TTC549 (cell line): Measurements from ENCODE around the gene POLR2J3.
"Not testable (repeated sequence)": the region's sequence is repeated elsewhere in the genome, so short reads cannot be mapped to it uniquely, and the experiment has no call there.

ENCODE experiments used
- FAIRE-seq: peaks from 2 replicates; lab custom pipeline; 2012; peaks lifted over from hg19 to GRCh38; lab: Jason Lieb, UNC

POLR2J3 gene

DNA sequence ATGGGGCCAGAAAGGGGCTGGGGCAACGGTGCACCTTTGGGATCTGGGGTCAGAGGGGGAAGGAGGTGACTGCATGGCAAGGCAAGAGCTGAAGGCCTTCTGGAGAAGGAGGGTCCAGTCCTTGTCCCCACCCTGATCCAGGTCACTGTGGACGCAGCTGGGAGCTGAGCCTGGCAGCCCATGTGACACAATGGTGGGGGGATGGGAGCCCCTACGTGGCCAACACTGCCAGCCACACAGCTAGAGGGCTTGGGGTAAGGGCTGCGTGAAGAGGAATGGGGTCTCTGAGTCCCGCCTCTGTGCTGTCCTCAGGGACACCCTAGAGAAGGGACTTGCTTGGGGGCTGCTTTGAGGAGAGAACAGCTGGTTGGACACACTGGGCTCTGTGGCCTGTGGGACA, 9.3 kb upstream of the POLR2J3 start:
- FAIRE-seq, result not testable (repeated sequence)

- FAIRE-seq, result not testable (repeated sequence)
Measured at GRCh38 chr7:102578486-102578885, 6.1 kb upstream of the POLR2J3 start.

DNA sequence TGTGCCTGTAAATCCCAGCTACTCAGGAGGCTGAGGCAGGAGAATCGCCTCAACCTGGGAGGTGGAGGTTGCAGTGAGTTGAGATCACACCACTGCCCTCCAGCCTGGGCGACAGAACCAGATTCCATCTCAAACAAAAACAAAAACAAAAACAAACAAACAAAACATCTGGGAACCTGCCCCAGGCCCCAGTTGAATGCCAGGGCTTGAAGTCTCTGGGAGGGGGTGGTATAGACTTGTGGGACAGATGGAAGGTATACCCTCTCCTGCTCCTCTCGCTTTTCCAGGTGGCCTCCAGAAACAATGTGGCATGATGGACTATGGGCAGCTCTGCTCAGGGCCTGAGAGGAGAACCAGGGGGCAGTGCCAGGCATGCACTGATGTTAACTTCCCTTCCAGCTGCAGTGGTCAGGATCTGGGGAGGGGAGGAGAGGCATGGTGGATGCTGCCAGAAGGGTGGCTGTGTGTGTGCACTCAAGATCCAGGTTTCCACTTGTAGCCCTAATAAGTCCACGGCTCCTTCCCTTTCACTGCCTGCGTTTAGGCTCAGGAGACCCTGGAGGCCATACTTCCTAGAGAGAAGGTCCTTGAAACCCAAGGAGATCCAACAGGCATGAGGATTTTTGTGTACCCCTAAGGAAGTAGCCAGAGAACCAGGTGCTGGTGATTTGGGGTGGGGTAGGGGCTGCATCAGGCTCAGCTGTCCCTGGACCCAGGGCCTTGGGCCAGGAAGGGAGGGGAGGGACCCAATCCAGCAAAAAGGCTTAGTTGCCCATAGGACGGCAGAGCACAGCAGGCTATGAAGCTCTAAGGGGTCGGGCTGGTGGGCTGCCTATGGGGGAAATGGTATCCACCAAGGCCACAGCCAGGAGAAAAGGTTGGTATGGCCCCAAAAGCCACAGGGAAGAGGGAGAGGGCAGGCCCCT, 5.2 kb upstream of the POLR2J3 start:
- FAIRE-seq, result not testable (repeated sequence)

GRCh38 chr7:102576363-102576762, 4.0 kb upstream of the POLR2J3 start:
- not testable (repeated sequence) for FAIRE-seq

- not testable (repeated sequence) for FAIRE-seq
Measured at GRCh38 chr7:102574607-102575006, 2.2 kb upstream of the POLR2J3 start.

GRCh38 chr7:102568620-102569019, 3.8 kb downstream of the POLR2J3 start:
- not testable (repeated sequence) for FAIRE-seq

DNA sequence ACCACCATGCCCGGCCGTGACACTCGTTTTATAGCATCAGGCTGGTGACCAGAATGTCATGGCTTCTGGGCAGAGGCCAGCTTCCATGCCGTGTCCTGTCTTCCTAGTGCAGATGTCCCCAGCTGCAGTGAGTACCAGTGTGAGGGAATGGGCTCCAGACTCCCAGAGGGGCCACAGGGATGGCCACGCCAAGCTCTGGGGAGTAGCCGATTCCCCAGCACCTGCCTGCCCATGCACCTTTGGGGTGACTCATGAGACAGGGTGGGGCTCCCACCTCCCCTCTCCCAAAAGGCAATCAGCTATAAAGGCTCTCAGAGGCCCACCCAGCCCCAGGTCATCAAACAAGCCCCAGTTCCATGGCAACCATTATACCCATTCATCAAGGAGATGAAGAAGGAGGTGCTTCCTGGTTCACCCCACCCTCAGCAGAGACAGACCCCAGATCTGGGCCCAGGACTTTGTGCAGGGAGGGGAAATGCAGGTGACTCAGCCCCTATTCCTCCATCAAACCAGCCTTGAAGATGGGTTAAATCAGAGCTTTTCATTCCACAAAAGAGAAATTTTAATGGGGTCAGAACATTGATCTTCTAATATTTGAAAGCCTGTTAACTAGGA, 21.5 kb downstream of the POLR2J3 start, which contains the start of gene SPDYE2:
Gene SPDYE2, plus strand, starts transcription at position 419 of the 615 bp plus-strand sequence. CDS start 2,030 bp downstream, outside the sequence.
- FAIRE-seq, result not testable (repeated sequence)

DNA sequence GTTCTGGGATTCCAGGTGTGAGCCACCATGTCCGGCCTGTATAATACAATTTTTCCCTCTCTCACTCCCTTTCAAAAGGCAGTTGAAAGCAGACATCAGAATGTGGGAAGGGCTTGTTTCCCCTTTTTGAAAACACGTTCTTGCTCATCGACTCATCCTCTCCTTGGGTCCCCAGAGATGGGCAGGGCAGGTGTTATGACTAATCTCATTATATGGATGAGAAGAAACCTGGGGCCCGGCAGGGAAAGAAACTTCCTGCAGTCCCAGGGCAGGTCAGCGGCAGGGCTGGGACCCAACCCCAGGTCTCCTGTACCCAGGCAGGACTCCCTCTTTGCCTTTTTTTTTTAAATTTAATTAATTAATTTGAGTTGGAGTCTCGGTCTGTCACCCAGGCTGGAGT, 26.0 kb downstream of the POLR2J3 start:
- not testable (repeated sequence) for FAIRE-seq

DNA sequence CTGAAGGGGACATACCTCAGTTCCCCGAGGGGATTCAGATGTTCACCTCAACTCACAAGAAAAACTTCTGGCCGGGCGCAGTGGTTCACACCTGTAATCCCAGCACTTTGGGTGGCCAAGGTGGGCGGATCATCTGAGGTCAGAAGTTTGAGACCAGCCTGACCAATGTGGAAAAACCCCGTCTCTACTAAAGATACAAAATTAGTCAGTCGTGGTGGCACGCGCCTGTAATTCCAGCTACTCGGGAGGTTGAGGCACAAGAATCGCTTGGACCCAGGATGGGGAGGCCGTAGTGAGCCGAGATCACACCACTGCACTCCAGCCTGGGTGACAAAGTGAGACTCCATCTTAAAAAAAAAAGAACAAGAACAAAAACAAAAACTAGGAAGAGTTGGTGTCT, 27.1 kb downstream of the POLR2J3 start:
- not testable (repeated sequence) for FAIRE-seq

DNA sequence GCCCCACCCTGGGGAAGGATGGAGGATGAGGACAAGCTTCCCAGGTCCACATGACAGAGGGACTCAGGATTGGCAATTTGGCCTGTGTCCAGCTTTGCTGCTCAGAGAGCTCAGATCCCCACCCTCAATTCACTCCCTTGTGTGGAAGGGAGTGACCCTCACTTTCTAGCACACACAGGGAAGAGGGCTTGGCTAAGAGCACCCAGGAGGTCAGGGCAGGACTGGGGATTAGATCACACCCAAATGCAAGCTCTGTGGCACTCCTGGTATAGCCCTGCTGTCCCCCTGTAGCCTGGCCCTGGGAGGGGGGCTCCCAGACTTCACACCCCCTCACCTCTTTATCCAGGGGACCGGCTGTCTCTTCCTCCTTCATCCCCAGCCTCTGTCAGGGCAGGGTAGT, 28.0 kb downstream of the POLR2J3 start:
- not testable (repeated sequence) for FAIRE-seq

DNA sequence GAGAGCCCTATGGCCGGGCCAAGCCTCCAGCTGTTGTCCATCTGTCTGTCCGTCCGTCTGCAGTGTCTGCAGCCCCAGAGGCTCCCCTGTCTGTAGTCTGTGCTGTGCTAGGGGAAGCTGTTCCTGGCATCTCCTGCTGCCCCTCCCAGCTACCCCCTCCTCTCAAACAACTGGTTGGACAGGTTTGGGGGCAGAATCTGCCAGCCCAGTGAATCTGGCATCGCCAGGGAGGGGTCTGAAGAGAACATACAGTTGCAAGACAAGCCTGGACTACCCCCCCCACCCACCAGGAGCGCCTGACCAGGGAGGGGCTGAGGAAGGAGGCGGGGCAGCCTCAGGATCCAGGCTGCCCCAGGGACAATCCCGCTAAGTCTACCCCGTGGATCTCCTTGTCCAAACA, 28.8 kb downstream of the POLR2J3 start, which contains the start of gene UPK3BL2:
Gene UPK3BL2, minus strand, starts transcription at position 101 of the 400 bp plus-strand sequence. Its CDS starts 60 bp downstream, at position 41.
- FAIRE-seq, result not testable (repeated sequence)

GRCh38 chr7:102542771-102543170, 29.6 kb downstream of the POLR2J3 start:
- FAIRE-seq, result not testable (repeated sequence)

GRCh38 chr7:102542083-102542482, 30.3 kb downstream of the POLR2J3 start:
- FAIRE-seq, result not testable (repeated sequence)

GRCh38 chr7:102540604-102541003, 31.8 kb downstream of the POLR2J3 start:
- FAIRE-seq, result not testable (repeated sequence)

- FAIRE-seq, result not testable (repeated sequence)
Measured at GRCh38 chr7:102535062-102535615, 37.2 kb downstream of the POLR2J3 start.

- FAIRE-seq, result not testable (repeated sequence)
Measured at GRCh38 chr7:102532127-102532526, 40.3 kb downstream of the POLR2J3 start.

DNA sequence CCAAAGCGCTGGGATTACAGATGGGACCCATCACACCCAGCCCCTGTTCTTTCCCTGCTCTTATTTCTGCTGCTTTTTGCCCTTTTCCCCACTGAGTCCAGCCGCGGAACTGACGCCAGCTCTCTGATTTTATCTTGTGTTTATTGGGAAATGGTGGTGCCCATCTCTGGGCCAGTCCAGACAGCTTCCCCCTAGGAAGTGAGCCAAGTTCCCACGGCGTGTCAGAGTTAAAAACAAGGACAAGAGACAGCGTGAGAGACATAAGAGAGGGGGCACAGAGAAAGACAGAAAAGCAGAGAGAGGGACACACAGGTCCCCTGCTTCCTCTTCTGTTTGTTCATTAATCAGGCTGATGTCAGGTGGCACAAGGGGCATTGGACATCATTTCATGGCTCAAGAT, 40.8 kb downstream of the POLR2J3 start:
- FAIRE-seq, result not testable (repeated sequence)

DNA sequence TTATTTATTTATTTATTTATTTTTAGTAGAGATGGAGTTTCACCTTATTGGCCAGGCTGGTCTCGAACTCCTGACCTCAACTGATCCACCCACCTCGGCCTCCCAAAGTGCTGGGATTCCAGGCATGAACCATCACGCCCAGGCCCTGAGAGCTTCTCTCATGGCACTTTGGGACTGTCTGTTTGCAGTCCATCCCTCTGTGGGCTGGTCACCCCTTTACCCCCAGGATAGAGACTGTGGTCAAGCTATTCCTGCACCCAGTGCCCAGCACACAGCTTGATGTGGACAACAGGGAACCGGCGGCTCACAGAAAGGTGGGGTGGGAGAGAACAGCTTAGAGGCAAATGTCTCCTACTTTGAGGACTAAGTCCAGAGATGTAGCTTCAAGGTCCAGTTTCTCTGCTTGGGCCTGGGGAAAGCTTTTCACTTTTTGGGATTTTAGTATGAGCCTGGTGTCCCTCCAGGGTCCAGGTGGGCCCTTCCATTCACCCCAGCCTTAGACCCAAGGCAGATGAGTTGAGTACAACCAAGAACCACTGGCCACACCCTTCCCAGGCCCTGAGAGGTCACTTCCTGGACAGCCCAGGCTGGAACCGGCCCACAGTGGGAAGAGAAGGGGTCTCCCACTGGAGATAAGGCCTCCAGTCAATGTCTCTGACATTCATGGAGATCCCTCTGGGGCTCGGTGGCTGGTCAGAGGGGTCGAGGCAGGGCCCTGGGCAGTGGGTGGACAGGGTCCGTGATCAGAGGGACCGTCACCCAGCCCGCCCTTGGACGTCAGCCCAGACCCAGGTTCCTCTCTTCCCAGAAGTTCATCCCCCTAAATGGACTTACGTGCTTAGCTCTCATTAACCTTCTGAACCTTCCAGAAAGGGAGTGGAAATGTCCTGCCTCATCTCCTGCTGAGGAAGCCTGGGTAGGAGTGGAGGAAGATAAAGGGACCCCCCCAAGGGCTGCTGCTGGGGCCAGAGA, 44.3 kb downstream of the POLR2J3 start:
- not testable (repeated sequence) for FAIRE-seq

DNA sequence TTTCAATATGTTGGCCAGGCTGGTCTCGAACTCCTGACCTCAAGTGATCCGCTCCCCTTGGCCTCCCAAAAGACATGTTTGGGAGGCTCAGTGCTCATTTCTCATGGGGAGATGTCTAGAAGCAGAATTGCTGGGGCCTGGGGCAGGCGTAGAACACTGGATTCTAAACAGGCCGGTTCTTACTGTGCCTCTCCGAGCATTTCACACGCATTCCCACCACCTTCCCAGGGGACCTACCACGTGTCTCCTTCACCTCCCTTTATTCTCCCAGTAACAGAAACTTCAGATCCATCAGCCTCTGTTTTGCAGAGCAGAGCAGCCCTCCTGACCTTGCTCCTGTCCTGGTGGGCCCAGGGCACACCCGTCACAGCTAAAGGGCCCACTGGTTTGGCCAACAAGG, 45.2 kb downstream of the POLR2J3 start:
- FAIRE-seq, result not testable (repeated sequence)

GRCh38 chr7:102524803-102525202, 47.6 kb downstream of the POLR2J3 start:
- FAIRE-seq, result not testable (repeated sequence)

DNA sequence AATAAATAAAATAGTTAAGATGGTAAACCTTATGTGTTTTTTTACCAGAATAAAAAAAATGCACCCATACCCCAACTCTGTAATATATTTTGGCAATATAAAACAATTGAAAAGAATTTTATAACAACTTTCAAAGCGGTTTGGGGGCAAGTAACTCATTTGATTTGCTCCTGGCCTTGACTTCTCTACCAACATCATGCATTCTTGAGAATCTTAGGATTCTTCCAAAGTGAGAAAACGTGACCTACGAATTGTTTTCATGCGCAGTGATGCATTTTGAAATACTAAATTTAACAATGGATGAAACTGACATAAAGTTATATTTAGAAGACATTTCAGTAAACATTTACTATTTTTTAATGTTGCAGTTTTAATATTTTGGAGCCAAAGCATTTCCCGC, 51.6 kb downstream of the POLR2J3 start:
- not testable (repeated sequence) for FAIRE-seq
